Measurements from ENCODE around the gene GADL1.

The GADL1 gene

DNA sequence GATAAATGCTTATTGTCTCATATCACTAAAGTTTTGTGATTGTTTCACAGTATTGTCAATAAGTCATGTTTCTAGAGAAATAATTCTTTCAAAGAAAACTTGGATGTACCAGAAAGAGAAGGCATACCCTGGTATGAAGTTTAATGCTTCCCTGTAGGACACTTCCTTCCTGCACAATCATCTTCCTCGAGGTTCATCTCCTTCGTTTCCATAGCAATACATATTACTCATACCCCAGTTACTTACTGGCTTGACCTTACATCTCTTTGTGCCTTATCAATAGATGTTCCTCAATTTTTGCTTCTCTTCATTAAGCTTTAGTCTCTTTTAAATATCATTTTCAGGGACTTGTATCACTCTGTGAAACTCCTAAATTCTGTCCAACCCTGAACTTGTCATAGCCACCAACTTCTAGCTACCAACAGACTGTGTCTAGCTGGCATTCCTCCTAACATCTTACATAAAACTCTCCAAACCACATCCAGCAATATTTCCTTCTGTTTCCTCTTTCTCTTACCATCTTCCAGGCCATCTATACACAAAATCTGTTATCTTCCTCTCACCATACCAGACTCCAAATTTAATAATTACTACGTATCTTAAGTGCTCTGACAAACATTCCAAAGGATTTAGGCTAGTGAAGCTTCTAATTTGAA, 134.3 kb downstream of the GADL1 start:
- TF ChIP-seq, protein P1, sequence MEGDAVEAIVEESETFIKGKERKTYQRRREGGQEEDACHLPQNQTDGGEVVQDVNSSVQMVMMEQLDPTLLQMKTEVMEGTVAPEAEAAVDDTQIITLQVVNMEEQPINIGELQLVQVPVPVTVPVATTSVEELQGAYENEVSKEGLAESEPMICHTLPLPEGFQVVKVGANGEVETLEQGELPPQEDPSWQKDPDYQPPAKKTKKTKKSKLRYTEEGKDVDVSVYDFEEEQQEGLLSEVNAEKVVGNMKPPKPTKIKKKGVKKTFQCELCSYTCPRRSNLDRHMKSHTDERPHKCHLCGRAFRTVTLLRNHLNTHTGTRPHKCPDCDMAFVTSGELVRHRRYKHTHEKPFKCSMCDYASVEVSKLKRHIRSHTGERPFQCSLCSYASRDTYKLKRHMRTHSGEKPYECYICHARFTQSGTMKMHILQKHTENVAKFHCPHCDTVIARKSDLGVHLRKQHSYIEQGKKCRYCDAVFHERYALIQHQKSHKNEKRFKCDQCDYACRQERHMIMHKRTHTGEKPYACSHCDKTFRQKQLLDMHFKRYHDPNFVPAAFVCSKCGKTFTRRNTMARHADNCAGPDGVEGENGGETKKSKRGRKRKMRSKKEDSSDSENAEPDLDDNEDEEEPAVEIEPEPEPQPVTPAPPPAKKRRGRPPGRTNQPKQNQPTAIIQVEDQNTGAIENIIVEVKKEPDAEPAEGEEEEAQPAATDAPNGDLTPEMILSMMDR (IDR thresholded peaks at IDR 0.05; ENCODE audit: insufficient read depth, low read length): no peak
- TF ChIP-seq SPI1 (IDR thresholded peaks at IDR 0.05; ENCODE audit: borderline replicate concordance, low read depth): no peak
- Histone ChIP-seq H3K4me3 (replicated peaks; ENCODE audit: insufficient read depth, low read length) (no peak overlapping the region), H3K27me3 (ENCODE audit: insufficient read depth, poor library complexity, severe bottlenecking) (no peaks in the 10 kb centered on the region), H3K27ac (replicated peaks) (no peak overlapping the region)
- DNase-seq (ENCODE audit: low read depth in 1 of 2, low spot score in 1 of 2): no peak

DNA sequence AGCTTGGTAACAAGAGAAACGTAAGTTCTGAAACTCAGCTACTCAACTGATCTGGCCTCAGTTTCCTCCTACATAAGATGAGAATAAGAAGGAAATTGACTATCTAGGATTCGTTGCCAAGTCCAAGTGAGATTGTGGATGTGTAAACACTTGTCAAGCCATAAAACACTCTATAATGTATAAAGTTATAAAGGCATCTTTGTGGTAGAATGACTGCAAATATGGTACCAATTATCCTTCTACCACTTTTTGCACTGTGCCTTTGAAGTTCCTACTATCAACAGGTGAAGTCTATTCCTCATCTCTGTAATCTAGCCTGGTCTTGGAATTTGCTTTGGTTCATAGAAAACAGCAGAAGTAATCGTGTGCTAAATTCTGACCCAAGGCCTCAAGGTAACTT, 138.2 kb downstream of the GADL1 start:
- no peak for DNase-seq (ENCODE audit: low read depth in 1 of 2, low spot score in 1 of 2)
- no peak for TF ChIP-seq SPI1 (IDR thresholded peaks at IDR 0.05; ENCODE audit: borderline replicate concordance, low read depth)
- TF ChIP-seq, protein P1 (IDR thresholded peaks at IDR 0.05; ENCODE audit: insufficient read depth, low read length): no peak
- TF ChIP-seq, protein P2, sequence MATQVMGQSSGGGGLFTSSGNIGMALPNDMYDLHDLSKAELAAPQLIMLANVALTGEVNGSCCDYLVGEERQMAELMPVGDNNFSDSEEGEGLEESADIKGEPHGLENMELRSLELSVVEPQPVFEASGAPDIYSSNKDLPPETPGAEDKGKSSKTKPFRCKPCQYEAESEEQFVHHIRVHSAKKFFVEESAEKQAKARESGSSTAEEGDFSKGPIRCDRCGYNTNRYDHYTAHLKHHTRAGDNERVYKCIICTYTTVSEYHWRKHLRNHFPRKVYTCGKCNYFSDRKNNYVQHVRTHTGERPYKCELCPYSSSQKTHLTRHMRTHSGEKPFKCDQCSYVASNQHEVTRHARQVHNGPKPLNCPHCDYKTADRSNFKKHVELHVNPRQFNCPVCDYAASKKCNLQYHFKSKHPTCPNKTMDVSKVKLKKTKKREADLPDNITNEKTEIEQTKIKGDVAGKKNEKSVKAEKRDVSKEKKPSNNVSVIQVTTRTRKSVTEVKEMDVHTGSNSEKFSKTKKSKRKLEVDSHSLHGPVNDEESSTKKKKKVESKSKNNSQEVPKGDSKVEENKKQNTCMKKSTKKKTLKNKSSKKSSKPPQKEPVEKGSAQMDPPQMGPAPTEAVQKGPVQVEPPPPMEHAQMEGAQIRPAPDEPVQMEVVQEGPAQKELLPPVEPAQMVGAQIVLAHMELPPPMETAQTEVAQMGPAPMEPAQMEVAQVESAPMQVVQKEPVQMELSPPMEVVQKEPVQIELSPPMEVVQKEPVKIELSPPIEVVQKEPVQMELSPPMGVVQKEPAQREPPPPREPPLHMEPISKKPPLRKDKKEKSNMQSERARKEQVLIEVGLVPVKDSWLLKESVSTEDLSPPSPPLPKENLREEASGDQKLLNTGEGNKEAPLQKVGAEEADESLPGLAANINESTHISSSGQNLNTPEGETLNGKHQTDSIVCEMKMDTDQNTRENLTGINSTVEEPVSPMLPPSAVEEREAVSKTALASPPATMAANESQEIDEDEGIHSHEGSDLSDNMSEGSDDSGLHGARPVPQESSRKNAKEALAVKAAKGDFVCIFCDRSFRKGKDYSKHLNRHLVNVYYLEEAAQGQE (IDR thresholded peaks at IDR 0.05; ENCODE audit: insufficient replicate concordance, low read depth): no peak
- TF ChIP-seq GABPA (IDR thresholded peaks at IDR 0.05; ENCODE audit: low read depth): no peak
- TF ChIP-seq POLR2AphosphoS5 (IDR thresholded peaks at IDR 0.05; ENCODE audit: low read depth): no peak
- Histone ChIP-seq H3K27ac (replicated peaks) (no peak overlapping the region), H3K4me3 (replicated peaks; ENCODE audit: insufficient read depth, low read length) (no peak overlapping the region), H3K27me3 (ENCODE audit: insufficient read depth, poor library complexity, severe bottlenecking) (no peaks in the 10 kb centered on the region)

DNA sequence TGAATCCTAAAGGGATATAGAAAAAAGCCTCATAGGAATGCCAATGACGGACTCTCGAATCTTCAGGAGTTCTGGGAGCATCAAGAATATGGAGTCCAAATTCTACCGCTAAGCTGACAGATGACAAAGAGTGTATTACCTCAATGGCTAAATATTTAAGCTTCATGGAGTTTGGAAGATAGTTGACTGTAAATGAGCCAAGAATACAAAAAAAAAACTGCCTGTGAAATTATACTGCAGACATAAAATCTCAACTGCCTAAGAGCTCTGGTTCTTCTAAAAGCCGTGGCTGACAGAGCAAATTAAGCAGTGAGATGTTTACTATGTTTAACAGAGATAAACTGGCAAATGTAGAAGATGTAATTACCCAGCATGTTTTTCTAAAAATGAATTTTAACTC, 140.0 kb downstream of the GADL1 start:
- Histone ChIP-seq H3K27me3 (ENCODE audit: insufficient read depth, poor library complexity, severe bottlenecking) (no peaks in the 10 kb centered on the region), H3K4me3 (replicated peaks; ENCODE audit: insufficient read depth, low read length) (no peak overlapping the region), H3K27ac (replicated peaks) (no peak overlapping the region)
- DNase-seq (ENCODE audit: low read depth in 1 of 2, low spot score in 1 of 2): no peak
- TF ChIP-seq GABPA (IDR thresholded peaks at IDR 0.05; ENCODE audit: low read depth) (no peak), SPI1 (IDR thresholded peaks at IDR 0.05; ENCODE audit: borderline replicate concordance, low read depth) (no peak), POLR2AphosphoS5 (IDR thresholded peaks at IDR 0.05; ENCODE audit: low read depth) (no peak)
- TF ChIP-seq, protein P1 (IDR thresholded peaks at IDR 0.05; ENCODE audit: insufficient read depth, low read length): no peak
- TF ChIP-seq, protein P2 (IDR thresholded peaks at IDR 0.05; ENCODE audit: insufficient replicate concordance, low read depth): no peak

DNA sequence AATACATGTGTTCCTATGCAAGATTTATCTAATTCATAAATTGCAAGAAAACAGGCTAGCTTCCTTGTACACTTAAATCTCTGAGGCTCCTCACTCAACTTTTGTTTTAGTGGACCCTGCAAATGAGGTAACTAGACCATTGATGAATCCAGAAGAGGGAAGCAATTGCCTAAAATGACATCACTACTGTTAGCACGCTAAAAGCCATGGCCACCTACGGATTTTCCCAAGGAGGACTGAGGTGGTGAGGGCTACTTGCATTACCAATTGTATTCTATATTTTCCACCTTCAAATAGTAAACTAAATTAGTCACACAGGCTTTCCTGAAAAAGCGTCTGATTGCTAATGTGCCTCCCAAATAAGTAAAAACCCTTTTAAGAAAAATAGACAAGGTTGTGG, 140.7 kb downstream of the GADL1 start:
- DNase-seq (ENCODE audit: low read depth in 1 of 2, low spot score in 1 of 2): no peak
- no peak for TF ChIP-seq SPI1 (IDR thresholded peaks at IDR 0.05; ENCODE audit: borderline replicate concordance, low read depth)
- no peak for TF ChIP-seq GABPA (IDR thresholded peaks at IDR 0.05; ENCODE audit: low read depth)
- TF ChIP-seq, protein P2 (IDR thresholded peaks at IDR 0.05; ENCODE audit: insufficient replicate concordance, low read depth): no peak
- TF ChIP-seq, protein P1 (IDR thresholded peaks at IDR 0.05; ENCODE audit: insufficient read depth, low read length): no peak
- no peak for TF ChIP-seq POLR2AphosphoS5 (IDR thresholded peaks at IDR 0.05; ENCODE audit: low read depth)
- H3K27ac ChIP-seq (replicated peaks): no peak overlapping the region
- no peak overlapping the region for H3K4me3 ChIP-seq (replicated peaks; ENCODE audit: insufficient read depth, low read length)
- H3K27me3 ChIP-seq (ENCODE audit: insufficient read depth, poor library complexity, severe bottlenecking): no peaks in the 10 kb centered on the region

Measured in HL-60 (cell line).